Gastroesophageal sphincter (tissue), 3 donors: Measurements from ENCODE around the gene VSIG10L2.

Source experiments
- EP300 ChIP-seq: sonication (generic); formaldehyde crosslinking; IDR thresholded peaks from one replicate; pipeline ENCODE4 v1.6.1; 2017; ENCODE audit warnings: antibody characterized with exemption, mild to moderate bottlenecking
- POLR2A ChIP-seq, 2 donors: fragments of 450-650 bp; IDR thresholded peaks; one replicate each; pipeline ENCODE4 v1.6.1; 2017; ENCODE audit warnings: antibody characterized with exemption in 2 of 2, mild to moderate bottlenecking in 2 of 2, moderate library complexity in 1 of 2
- POLR2AphosphoS5 ChIP-seq: sonication (generic); formaldehyde crosslinking; IDR thresholded peaks from one replicate; pipeline ENCODE4 v1.6.1; 2017; ENCODE audit warnings: antibody characterized with exemption
- TF ChIP-seq, protein P1 (sequence below), 4 experiments: fragments of 200-600 bp in 2 of 4; fragments of 450-650 bp in 2 of 4; sonication (generic) in 1 of 4; IDR thresholded peaks; one replicate each; pipeline ENCODE4 v1.5.1; 2017 to 2019; ENCODE audit warnings: antibody characterized with exemption in 4 of 4, mild to moderate bottlenecking in 2 of 4, moderate library complexity in 2 of 4

DNA sequence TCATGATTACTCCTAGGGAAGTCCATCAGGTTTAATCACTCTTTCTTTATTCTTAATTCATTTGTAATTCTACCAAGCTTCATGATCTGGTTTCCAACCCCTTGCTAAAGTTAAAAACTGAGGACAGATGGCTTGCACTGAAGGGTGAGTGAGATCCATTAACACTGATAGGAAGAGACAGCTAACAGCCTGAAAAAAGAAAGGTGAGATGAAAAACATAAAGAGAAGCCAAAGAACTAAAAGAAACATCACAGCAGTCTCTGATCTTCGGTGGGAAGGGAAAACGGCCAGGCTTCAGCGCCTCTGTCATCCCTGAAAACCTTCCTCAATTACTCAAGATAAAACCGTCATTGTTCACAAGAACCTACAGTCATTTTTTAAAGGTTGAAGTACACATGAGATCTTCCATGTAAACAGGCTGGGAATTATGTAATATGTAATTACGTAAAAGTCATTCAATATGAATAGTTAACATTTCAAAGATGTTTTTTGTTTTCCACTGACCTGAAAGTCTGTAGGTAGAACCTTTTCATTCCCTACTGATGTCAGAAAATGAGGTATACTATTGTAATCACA, 41.3 kb downstream of the VSIG10L2 start:
- TF ChIP-seq, protein P1, sequence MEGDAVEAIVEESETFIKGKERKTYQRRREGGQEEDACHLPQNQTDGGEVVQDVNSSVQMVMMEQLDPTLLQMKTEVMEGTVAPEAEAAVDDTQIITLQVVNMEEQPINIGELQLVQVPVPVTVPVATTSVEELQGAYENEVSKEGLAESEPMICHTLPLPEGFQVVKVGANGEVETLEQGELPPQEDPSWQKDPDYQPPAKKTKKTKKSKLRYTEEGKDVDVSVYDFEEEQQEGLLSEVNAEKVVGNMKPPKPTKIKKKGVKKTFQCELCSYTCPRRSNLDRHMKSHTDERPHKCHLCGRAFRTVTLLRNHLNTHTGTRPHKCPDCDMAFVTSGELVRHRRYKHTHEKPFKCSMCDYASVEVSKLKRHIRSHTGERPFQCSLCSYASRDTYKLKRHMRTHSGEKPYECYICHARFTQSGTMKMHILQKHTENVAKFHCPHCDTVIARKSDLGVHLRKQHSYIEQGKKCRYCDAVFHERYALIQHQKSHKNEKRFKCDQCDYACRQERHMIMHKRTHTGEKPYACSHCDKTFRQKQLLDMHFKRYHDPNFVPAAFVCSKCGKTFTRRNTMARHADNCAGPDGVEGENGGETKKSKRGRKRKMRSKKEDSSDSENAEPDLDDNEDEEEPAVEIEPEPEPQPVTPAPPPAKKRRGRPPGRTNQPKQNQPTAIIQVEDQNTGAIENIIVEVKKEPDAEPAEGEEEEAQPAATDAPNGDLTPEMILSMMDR (IDR thresholded peaks at IDR 0.05): no peak
- TF ChIP-seq POLR2AphosphoS5: no peak
- no peak for TF ChIP-seq POLR2A (IDR thresholded peaks at IDR 0.05)
- TF ChIP-seq EP300: no peak
